Stimulated activated CD8-positive, alpha-beta memory T cell treated with anti-CD3 and anti-CD28 coated beads, Interleukin-15, amount 100 ng/mL, for 48 hours (primary cell): ENCODE data around the gene NEIL1.
"Not testable (repeated sequence)": the region's sequence is repeated elsewhere in the genome, so short reads cannot be mapped to it uniquely, and the experiment has no call there.

Experiments used
- DNase-seq, 2 donors: peaks; one replicate each; pipeline ENCODE4 v3.0.0-alpha.2; 2020; ENCODE audit warnings: low read depth in 2 of 2

NEIL1 gene, protein sequence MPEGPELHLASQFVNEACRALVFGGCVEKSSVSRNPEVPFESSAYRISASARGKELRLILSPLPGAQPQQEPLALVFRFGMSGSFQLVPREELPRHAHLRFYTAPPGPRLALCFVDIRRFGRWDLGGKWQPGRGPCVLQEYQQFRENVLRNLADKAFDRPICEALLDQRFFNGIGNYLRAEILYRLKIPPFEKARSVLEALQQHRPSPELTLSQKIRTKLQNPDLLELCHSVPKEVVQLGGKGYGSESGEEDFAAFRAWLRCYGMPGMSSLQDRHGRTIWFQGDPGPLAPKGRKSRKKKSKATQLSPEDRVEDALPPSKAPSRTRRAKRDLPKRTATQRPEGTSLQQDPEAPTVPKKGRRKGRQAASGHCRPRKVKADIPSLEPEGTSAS

DNA sequence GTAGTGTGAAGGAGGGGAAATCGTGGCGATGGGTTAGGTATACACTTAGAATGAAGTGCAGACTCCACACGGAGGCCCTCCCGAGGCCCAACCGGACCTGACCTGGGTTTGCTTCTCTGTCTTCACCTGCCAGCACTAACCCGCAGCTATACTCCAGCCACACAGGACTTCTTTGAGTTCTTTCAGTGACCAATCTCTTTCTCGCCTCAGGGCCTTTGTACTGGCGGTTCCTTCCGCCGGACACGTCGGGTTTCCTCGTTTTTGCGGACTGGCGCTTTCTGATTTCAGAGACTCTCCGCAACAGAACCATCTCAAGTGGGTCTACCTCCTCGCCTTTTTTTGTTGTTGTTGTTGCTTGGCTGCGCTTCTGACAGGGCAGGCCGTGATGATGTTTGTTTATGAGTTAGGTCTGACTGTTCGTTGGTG lies at the start of gene NEIL1:
NEIL1 (plus strand) TSS at position 244 of the 426 bp plus-strand sequence. CDS start 1,867 bp downstream, outside the sequence.
- DNase-seq: no peak

DNA sequence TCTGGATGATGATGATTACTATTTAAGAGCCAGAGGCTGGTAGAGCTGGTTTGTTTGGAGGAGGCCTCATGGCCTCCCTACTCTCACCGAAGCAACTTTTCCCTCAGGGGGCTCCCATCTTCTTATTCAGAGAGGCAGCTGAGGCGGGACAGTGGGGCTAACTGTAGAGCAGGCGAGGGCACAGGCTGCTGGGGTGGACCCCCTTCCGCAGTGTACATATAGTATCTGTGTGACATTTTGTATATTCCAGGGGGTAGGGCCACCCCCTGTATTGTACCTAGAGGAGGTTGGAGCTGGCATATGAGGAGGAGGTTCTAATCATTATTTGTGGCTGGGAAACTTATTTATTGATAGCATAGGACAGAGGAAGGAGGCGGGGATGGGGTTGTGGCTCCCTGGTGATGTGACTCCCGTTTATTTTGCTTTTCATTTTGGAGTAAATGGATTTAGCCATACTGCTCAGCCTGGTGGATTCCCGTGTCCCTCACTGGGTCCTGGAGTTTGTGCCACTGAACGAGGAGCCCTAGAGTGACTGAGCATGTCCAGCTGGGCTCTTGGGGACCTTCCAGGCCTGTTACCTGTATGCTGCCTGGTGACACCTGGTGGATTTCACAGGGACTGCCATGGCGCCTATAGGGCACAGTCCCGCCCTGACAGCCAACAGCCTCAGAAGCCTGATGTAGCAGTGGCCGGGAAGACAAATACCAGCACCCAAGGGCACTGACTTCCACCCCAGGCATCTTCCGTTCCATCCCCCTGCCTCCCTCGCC lies 48.1 kb upstream of the NEIL1 start:
- DNase-seq: not testable (repeated sequence)

DNA sequence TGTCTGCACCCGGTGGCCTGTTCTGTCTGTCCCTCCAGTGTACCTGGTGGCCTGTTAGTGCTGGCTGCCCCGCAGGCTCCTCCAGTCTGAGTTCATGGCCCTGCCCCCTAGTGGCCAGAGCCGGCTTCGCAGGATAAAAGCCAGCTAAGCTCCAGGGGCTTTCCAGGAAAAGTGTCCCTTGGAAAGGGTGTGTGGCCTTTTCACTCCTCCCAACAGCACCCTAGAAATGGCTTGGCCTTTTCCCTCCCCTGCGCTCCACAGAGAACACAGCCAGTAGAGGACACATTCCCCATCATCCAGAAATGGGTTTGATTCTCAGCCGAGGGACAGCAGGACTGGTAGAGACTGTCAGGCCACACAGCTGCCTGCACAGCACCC lies 47.5 kb upstream of the NEIL1 start:
- DNase-seq: peak; percentile 29 to 30

DNA sequence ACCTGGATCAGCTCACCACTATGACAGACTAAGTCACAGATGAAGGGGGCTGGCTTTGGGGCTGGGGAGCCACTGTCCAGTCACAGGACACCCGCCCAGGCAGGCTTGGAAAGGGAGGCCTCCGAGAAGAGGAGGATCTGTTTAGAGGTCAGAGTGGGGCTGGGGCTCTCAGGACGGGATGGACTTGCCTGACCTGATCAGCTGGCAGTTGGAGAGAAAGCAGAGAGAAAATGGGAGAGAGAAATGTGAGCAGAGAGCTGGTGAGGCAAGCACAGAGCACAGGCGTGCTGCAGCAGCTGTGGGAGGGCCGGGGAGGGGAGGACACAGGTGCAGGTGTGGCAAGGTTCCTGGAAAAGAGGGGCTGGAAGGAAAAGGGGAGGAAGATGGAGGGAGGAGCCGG lies 46.8 kb upstream of the NEIL1 start:
- DNase-seq: not testable (repeated sequence)

DNA sequence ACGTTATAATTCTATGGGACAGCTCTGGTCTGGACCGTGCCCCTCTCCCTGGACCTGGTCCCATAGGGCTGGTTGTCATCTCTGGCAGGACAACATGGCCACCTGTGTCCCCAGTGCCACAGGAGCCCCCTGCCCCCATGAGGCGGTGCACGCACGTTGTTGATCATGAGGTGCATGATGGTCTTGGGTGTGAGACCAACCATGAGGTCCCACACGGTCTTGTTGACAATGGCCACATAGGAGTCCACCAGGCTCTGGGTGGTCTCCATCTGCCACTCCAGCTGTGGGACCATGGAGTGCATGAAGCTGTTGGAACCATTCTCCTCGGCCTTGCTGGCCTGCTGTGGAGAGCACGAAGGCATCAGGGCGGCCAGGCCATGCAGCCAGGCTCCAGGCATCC lies 44.5 kb upstream of the NEIL1 start:
- no peak for DNase-seq

DNA sequence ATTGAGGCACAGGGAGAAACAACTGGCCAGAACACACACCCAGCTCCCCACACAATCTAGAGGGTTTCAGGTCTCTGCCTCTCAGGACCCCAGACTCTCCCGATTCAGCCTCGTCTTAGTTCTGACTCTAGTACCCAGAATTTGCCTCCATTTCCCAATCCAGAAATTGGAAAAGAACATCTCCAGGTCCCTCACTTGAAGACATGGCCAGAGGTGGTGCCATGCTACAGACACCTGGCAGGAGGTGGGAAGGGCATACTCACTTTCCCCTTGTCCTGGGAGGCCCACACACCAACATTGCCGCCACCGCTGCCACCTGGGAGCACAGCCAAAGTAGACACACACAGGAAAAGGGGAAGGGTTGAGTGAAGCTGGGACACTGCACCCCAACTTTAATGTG lies 44.1 kb upstream of the NEIL1 start:
- DNase-seq: not testable (repeated sequence)

DNA sequence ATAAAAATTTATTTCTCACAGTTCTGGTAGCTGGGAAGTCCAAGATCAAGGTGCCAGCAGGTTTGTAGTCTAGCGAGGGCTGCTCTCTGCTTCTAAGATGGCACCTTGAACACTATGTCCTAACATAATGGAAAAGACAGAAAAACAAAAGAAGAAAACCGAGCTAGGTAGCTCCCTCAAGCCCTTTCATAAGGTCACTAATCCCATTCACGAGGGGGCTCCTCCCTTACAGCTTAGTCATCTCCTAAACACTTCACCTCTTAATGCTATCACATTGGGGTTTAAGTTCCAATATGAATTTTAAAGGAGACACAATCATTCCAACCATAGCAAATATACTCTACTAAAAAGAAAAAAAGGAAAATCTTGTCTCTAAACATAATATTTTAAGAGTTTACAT lies 40.7 kb upstream of the NEIL1 start:
- DNase-seq: no peak

DNA sequence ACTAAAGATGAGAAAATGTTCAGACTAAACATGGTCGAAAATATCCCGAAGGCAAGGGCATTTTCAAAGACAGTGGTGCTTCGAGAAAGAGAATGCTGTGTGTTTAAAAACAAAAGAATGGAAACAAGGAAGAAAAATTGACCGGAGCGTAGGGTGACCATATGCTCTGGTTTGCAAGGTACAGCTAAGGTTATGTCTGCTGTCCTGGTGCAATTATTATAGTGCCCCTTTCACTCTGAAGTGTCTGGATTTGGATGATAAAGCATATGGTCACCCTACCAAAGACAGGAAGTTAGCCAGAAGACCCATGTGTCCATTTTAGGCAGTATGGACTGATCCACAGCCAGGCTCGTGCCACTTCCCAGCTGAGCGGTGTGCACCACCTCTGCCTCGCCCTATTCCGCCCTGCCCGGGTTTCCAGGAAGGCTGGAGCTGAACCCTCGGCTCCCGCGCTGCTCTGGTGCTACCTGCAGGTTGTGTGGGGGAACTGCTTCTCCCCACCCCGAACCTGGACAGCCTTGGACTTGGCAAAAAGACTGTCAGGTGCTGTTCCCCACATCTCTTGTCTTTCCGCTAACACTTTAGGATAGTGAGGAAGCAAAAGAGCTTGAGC lies 39.0 kb upstream of the NEIL1 start:
- no peak for DNase-seq

DNA sequence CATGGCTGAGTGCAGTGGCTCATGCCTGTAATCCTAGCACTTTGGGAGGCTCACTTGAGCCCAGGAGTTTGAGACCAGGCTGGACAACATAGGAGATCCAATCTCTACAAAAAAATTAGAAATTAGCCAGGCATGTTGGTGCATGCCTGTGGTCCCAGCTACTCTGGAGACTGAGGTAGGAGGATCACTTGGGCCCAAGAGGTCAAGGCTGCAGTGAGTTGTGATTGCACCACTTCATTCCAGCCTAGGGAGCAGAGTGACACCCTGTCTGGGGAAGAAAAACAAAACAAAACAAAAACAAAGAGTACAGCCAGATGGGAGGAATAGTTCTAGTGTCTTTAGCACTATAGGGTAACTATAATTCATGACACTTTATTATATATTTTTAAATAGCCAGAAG lies 37.1 kb upstream of the NEIL1 start:
- DNase-seq: no peak

DNA sequence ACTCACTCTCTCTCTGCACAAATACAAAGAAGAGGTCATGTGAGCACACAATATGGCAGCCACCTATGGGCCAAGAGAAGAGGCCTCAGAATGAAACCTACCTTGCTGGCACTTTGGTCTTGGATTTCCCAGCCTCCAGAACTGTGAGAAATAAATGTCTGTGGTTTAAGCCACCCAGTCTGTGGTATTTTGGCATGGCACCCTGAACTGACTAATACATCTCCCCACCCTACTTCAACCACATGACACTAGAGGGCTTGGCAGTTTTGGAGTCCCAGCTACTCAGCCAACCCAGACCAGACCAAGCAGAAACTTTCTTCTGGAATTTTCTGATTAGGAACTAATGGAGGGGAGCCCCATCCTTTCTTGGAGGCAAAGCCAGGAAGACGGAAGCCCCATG lies 34.3 kb upstream of the NEIL1 start:
- DNase-seq: not testable (repeated sequence)

DNA sequence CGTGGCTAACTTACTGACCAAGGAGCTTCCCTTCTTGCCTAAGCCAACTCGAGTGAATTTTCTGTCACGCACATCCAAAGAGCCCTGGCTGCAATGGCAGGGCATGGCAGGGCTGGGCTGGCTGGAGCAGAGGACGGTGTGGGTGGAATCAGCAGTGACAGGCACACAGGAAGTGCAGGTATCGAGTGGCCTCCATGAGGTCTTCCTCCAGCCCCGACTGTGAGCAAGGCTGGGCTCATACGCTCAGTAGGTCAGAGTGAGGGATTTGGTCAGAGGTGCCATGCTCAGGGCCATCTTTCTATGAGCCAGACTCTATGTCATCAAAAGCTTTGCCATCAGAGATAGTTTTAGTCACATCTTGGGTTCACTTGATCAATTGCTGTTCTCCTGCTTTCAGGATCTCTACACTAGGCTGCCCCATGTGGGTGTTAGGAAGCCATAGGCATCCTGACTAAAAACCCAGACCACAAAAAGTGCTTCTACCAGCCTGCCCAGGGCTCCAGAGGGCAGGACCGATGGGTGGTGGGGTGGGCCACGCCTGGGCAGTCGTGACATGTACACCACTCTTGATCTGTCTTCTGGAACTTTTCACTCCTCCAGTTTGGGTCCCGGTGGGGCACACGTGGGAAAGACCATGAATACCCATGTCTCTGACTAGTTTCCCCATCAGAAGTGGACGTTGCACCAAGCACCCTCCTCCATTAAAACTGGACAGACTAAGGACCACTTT lies 33.6 kb upstream of the NEIL1 start:
- DNase-seq: no peak

DNA sequence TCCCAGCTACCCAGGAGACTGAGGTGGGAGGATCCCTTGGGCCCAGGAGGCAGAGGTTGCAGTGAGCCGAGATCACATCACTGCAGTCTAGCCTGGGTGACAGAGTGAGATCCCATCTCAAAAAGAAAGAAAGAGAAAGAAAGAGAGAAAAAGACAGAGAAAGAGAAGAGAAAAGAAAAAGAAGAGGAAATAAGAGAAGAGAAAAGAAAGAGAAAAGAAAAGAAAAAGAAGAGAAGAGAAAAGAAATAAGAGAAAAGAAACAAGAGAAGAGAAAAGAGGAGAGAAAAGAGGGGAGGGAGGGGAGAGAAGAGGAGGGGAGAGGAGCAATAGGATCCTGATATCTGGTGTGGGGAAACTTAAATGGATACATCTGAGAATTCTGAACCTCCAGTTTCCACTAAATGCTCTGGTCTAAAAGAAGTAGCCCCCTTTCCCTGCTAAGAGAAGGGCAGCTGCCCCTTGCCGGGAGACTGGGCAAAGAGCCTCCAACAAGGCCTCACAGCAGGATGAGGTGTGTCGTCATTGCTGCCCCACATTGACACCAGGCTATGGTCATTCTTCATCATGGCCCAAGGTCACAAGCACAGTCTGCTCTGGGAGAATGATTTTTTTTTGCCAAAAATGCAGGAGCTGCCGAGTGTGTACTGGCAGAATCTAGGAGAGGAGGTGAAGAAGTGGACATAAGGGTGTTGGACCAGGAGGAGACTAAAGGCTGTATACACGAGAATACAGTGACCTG lies 32.1 kb upstream of the NEIL1 start:
- DNase-seq: no peak

DNA sequence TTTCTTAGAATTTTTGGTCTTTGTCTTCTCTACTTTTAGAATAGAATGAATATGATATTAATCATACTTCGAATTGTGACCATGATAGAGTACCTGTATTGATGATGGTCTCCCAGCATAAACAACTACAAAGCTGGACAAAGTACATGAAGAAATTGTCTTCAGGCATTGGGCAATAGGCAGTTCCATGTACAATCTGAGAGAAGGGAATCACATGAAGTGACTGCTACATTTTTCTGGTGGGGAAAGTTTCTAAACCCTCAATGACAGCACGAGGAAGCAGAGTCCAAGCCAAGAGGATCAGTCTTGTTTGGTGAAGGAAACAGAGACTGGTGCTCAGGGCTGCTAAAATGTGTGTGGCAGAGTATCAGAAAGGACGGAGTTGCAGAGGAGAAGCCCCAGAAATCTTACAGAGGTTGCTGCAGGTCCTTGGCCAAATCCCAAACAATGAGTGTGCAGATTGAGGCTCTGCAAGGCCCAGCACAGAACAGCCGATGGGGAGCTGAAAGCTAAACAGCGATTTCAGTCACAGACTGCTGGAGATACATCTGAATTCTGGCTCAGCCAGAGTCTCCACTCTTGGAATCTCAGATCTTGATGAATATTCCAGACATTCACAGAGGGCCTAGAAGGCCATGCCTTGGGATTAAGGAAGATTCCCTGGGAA lies 27.5 kb upstream of the NEIL1 start:
- DNase-seq: not testable (repeated sequence)

DNA sequence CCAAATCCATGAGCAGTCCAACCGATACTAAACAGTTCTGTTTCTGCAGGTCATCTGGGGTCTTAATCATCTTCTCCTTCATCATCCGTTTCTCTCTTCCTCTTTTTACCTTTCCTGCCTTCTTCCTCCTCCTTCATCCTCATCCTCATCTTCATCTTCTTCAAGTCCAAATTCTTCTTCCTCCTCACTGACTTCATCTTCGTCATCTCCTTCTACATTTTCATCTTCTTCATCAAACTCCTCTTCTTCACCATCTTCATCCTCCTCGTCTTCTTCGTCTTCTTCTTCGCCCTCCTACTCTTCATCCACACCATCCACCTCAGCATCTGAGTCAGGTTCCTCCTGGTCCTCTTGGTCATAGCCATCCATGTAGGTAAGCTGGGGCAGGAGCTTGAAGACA lies 25.1 kb upstream of the NEIL1 start:
- no peak for DNase-seq

DNA sequence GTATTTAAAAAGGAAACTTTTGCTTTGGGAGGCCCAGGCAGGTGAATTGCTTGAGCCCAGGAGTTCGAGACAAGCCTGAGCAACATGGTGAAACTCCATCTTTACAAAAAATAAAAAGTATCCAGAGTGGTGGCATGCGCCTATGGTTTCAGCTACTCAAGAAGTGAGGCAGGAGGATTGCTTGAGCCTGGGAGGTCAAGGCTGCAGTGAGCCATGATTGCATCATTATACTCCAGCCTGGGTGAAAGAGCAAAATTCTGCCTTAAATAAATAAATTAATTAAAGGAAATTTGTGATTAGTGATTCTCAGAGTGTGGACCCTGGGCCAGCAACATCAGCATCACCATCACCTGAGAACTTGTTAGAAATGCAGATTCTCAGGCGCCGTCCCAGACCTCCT lies 20.9 kb upstream of the NEIL1 start:
- DNase-seq: no peak

DNA sequence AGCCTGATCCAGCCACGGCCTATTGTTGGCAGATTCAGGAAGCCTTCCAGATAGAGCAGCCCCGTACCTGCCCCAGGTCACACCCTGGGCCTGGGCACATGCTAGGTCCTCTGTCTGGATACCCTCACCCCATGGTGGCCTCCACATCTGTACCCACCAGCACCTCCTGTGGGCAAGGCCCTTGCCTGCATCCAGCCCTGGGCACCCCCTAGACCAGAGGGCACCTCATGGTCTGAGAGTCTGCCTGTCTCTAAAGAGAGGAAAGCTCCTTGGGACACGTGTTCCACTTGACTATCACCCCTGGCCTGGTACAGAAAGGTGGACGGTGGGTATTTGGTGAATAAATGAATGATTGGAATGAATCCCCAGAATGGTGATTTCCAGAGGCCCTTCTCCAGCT lies 19.8 kb upstream of the NEIL1 start:
- DNase-seq: no peak

DNA sequence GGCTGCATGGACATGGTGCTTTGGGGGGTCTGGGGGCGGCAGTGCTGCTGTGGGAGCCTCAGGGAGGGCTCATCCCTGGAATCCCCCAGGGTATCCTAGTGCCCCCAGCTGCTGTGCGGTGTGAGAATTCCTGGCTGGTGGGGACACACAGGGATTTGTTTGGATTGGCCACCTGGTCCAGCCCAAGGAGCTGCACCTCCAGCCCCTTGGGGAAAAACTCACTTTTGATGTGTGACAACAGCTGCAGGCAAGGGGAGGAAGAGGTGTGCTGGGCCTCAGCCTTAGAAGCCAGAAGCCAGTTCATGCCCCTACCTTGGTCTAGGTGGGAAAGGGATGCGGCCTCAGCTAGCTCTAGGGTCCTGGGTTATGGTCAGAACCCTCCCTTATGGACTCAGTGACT lies 19.3 kb upstream of the NEIL1 start:
- no peak for DNase-seq

DNA sequence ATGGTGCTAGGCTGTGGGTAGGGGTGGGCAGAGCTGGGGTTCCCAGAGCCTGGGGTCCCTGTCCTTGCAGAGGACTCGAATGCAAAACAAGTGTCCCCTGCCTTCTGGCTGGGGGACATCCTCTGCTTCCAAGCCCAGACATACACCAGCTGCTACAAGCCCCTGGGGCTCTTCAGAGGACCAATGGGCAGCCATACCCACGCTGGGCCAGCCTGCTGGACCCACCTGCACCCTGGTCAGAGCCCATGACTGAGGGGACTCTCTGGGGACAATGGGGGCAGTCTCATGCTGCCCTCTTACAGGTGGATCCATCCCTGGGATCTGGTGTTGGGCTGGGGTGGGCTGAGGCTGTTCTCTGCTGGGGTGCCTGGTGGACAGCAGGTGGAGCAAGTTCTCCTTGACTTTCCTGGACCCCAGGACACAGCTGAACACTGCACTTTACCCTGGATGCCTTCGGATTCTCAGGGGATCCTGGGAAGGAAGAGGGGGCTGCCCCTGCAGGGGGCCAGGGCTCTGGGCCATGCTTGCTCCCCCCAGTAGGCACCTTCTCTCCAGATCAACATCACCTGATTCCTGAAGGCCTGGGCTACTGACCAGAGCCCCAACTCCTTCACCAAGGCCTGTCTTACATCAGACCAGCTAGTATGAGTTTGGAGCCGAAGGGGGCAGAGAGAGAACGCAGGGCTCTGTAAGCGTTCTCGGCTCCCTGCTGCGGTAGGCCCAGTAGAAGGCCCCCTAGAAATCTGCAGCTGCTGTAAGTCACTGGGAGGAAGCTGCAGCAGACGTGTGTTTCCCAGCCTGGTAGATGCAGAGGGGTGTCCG lies 18.1 kb upstream of the NEIL1 start:
- DNase-seq: no peak

DNA sequence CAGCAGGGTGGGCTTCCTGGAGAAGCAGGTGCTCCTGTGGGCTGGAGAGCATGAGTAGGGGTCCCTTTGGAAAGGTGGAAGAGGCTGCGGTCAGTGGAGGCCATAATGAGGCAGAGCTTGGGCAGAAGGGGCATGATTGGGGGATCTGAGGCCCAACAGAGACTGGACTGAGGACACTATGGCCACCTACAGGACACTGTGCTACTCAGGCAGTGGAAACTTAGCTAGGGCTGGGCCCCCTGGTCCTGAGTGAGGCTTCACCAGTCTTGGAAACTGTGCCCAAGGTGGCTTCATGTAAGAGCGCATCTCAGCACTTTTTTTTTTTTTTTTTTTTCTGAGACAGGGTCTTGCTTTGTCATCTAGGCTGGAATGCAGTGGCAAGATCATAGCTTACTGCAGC lies 17.3 kb upstream of the NEIL1 start:
- DNase-seq: no peak

DNA sequence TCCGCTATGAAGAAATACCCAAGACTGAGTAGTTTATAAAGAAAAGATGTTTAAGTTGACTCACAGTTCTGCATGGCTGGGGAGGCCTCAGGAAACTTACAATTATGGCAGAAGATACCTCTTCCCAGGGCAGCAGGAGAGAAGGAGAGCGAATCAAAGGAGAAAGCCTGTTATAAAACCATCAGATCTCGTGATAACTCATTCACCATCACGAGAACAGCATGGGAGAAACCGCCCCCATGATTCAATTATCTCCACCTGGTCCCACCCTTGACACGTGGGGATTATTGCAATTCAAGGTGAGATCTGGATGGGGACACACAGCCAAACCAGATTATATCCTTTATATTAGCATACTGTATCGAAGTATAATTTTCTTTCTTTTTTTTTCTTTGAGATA lies 14.7 kb upstream of the NEIL1 start:
- not testable (repeated sequence) for DNase-seq
